H9 (cell line): Measurements from ENCODE around the gene LRP1B. TPM values are rescaled to one million over a fixed set of nuclear protein-coding genes. Genes with fewer than 3 reads are reported as not detected.

ENCODE experiments used
- DNase-seq: peaks from one replicate; pipeline ENCODE4 v3.0.0-alpha.2; 2017
- H2AFZ ChIP-seq: one replicate; pipeline ENCODE4 v1.6.1; 2013; ENCODE audit warnings: mild to moderate bottlenecking, low read length, control low read depth, moderate library complexity
- H2AK5ac ChIP-seq: 2 replicates; pipeline ENCODE4 v1.6.1; 2013; ENCODE audit warnings: low read length, control low read depth, mixed read lengths; ENCODE audit not compliant: insufficient read length
- H2BK120ac ChIP-seq: one replicate; pipeline ENCODE4 v1.6.1; 2013; ENCODE audit warnings: low read depth, mild to moderate bottlenecking, low read length, control low read depth, inconsistent platforms; ENCODE audit not compliant: poor library complexity, severe bottlenecking
- H2BK12ac ChIP-seq: 2 replicates; pipeline ENCODE4 v1.6.1; 2013; ENCODE audit warnings: low read length, control low read depth, mixed read lengths, low read depth; ENCODE audit not compliant: insufficient read length
- H2BK15ac ChIP-seq: 2 replicates; pipeline ENCODE4 v1.6.1; 2013; ENCODE audit warnings: low read depth, low read length, control low read depth
- H2BK20ac ChIP-seq: one replicate; pipeline ENCODE4 v1.6.1; 2013; ENCODE audit warnings: low read depth, mild to moderate bottlenecking, low read length, control low read depth, inconsistent platforms; ENCODE audit not compliant: poor library complexity, severe bottlenecking
- H2BK5ac ChIP-seq: 2 replicates; pipeline ENCODE4 v1.6.1; 2013; ENCODE audit warnings: low read length, control low read depth, mixed read lengths; ENCODE audit not compliant: insufficient read length
- H3K14ac ChIP-seq: 2 replicates; pipeline ENCODE4 v1.6.1; 2013; ENCODE audit warnings: low read length, control low read depth; ENCODE audit not compliant: insufficient read depth
- H3K18ac ChIP-seq: 2 replicates; pipeline ENCODE4 v1.6.1; 2013; ENCODE audit warnings: low read depth, mild to moderate bottlenecking, mixed read lengths, low read length, control low read depth; ENCODE audit not compliant: insufficient read length
- H3K23ac ChIP-seq: 2 replicates; pipeline ENCODE4 v1.6.1; 2013; ENCODE audit warnings: low read length, control low read depth, mixed read lengths, low read depth; ENCODE audit not compliant: insufficient read length
- H3K23me2 ChIP-seq: 2 replicates; pipeline ENCODE4 v1.6.1; 2013; ENCODE audit warnings: low read depth, mild to moderate bottlenecking, mixed read lengths, low read length, control low read depth; ENCODE audit not compliant: insufficient read length, poor library complexity, severe bottlenecking
- H3K27ac ChIP-seq: 2 replicates; pipeline ENCODE4 v1.5.1; 2013; ENCODE audit warnings: low read length, control low read depth, mixed read lengths, low read depth; ENCODE audit not compliant: insufficient read length
- H3K27me3 ChIP-seq: 2 replicates; pipeline ENCODE4 v1.6.1; 2013; ENCODE audit warnings: low read length, control low read depth, inconsistent platforms; ENCODE audit not compliant: insufficient read depth
- H3K4ac ChIP-seq: 2 replicates; pipeline ENCODE4 v1.6.1; 2013; ENCODE audit warnings: low read depth, mild to moderate bottlenecking, control low read depth, inconsistent platforms, low read length, moderate library complexity
- H3K4me1 ChIP-seq: 2 replicates; pipeline ENCODE4 v1.6.1; 2013; ENCODE audit warnings: low read length, control low read depth, inconsistent platforms; ENCODE audit not compliant: insufficient read depth
- H3K4me2 ChIP-seq: 2 replicates; pipeline ENCODE4 v1.6.1; 2013; ENCODE audit warnings: low read length, control low read depth, mixed read lengths; ENCODE audit not compliant: insufficient read length, insufficient read depth
- H3K56ac ChIP-seq: 2 replicates; pipeline ENCODE4 v1.6.1; 2013; ENCODE audit warnings: low read depth, mild to moderate bottlenecking, mixed read lengths, low read length, control low read depth; ENCODE audit not compliant: insufficient read length
- H3K79me1 ChIP-seq: 2 replicates; pipeline ENCODE4 v1.6.1; 2013; ENCODE audit warnings: low read depth, mild to moderate bottlenecking, moderate library complexity, low read length, control low read depth, inconsistent platforms; ENCODE audit not compliant: insufficient read depth, poor library complexity, severe bottlenecking
- H3K79me2 ChIP-seq: 2 replicates; pipeline ENCODE4 v1.6.1; 2013; ENCODE audit warnings: low read length, control low read depth, inconsistent platforms; ENCODE audit not compliant: insufficient read depth
- H3K9ac ChIP-seq: 2 replicates; pipeline ENCODE4 v1.6.1; 2013; ENCODE audit warnings: low read length, control low read depth, mixed read lengths; ENCODE audit not compliant: insufficient read length; ENCODE audit errors: extremely low read depth
- H3K9me3 ChIP-seq: one replicate; pipeline ENCODE4 v1.6.1; 2013; ENCODE audit warnings: low read depth, low read length, inconsistent platforms; ENCODE audit not compliant: control insufficient read depth
- H3T11ph ChIP-seq: one replicate; pipeline ENCODE4 v1.6.1; 2013; ENCODE audit warnings: mild to moderate bottlenecking, low read length, control low read depth, inconsistent platforms
- H4K20me1 ChIP-seq: one replicate; pipeline ENCODE4 v1.6.1; 2013; ENCODE audit not compliant: control insufficient read depth, insufficient read length, insufficient read depth
- H4K5ac ChIP-seq: 2 replicates; pipeline ENCODE4 v1.6.1; 2013; ENCODE audit warnings: low read depth, mild to moderate bottlenecking, mixed read lengths, low read length, control low read depth; ENCODE audit not compliant: insufficient read length
- H4K8ac ChIP-seq: replicated peaks from 2 replicates; pipeline ENCODE4 v1.6.1; 2013; ENCODE audit warnings: low read length, control low read depth, mixed read lengths, low read depth; ENCODE audit not compliant: insufficient read length
- H4K91ac ChIP-seq: 2 replicates; pipeline ENCODE4 v1.6.1; 2013; ENCODE audit warnings: low read depth, mild to moderate bottlenecking, moderate library complexity, mixed read lengths, low read length, control low read depth; ENCODE audit not compliant: insufficient read length
- H3K27ac Mint-ChIP-seq, 3 experiments: 2 replicates in 2 of 3; 3 replicates in 1 of 3; pipeline ENCODE4 v1.8.0; 2020 to 2021; ENCODE audit warnings: mixed read lengths in 3 of 3, mild to moderate bottlenecking in 1 of 3, moderate library complexity in 1 of 3
- H3K27me3 Mint-ChIP-seq: 2 replicates; pipeline ENCODE4 v1.8.0; 2021; ENCODE audit warnings: low read depth, mild to moderate bottlenecking, moderate library complexity, mixed read lengths
- H3K36me3 Mint-ChIP-seq, 3 experiments: 2 replicates in 2 of 3; 3 replicates in 1 of 3; pipeline ENCODE4 v1.8.0; 2020 to 2021; ENCODE audit warnings: low read depth in 3 of 3, mixed read lengths in 3 of 3; ENCODE audit not compliant: insufficient read depth in 1 of 3
- H3K4me1 Mint-ChIP-seq, 2 experiments: 2 replicates each; pipeline ENCODE4 v1.8.0; 2020; ENCODE audit warnings: mixed read lengths in 2 of 2
- H3K4me3 Mint-ChIP-seq, 2 experiments: 2 replicates in 1 of 2; 3 replicates in 1 of 2; pipeline ENCODE4 v1.8.0; 2020 to 2021; ENCODE audit warnings: mild to moderate bottlenecking in 2 of 2, mixed read lengths in 2 of 2, moderate library complexity in 1 of 2
- H3K9me3 Mint-ChIP-seq, 2 experiments: 2 replicates in 1 of 2; 3 replicates in 1 of 2; pipeline ENCODE4 v1.8.0; 2020; ENCODE audit warnings: mild to moderate bottlenecking in 2 of 2, mixed read lengths in 2 of 2, moderate library complexity in 1 of 2
- WGBS: extraction: QIAGEN DNeasy Blood & Tissue Kit; methylation state at CpG from one replicate; pipeline ENCODE4 v1.1.7; 2013; ENCODE audit warnings: missing lambda C conversion rate, low lambda C conversion rate, mixed read lengths; ENCODE audit not compliant: insufficient read length; ENCODE audit errors: extremely low coverage; 5-methylcytosine and 5-hydroxymethylcytosine counted together
- total RNA-seq: library from RNA; stranded (reverse); gene quantifications from 2 replicates; pipeline ENCODE4 v1.2.1, GENCODE V29; 2021
- TF ChIP-seq, protein P1 (sequence below): fragments of 200-600 bp; sonication (generic); conservative IDR thresholded peaks from 3 replicates; pipeline ENCODE4 v1.8.0; 2021; ENCODE audit warnings: antibody characterized with exemption, mild to moderate bottlenecking

The LRP1B gene
- total RNA-seq, 1 experiment from 2014 or later, result not detected

- peaks cover 4 to 5% of the 10 kb centered on the region in 2 experiments; a peak in 3 of 4 replicates for H3K4me1 Mint-ChIP-seq
- H3K9ac ChIP-seq, result no peak overlapping the region
- no peaks in the 10 kb centered on the region for H3K36me3 Mint-ChIP-seq
These were observed 477.6 kb downstream of the LRP1B start for GRCh38 chr2:141653184-141653583.

More at GRCh38 chr2:141653184-141653583, 477.6 kb downstream of the LRP1B start:
- Histone ChIP-seq H3K14ac (no peak overlapping the region), H2AFZ (no peak overlapping the region), H3K23me2 (no peaks in the 10 kb centered on the region), H3T11ph (no peak overlapping the region), H3K79me1 (no peaks in the 10 kb centered on the region), H3K18ac (no peak overlapping the region), H2BK5ac (no peak overlapping the region), H2BK15ac (no peak overlapping the region), H3K79me2 (no peaks in the 10 kb centered on the region), H2BK12ac (no peak overlapping the region), H3K27me3 (no peaks in the 10 kb centered on the region), H2AK5ac (no peak overlapping the region), H2BK20ac (no peak overlapping the region), H3K56ac (no peak overlapping the region), H3K4me1 (no peaks in the 10 kb centered on the region), H3K9me3 (no peaks in the 10 kb centered on the region), H3K4me2 (no peak overlapping the region), H4K20me1 (no peaks in the 10 kb centered on the region), H2BK120ac (no peak overlapping the region), H3K23ac (no peak overlapping the region), H3K27ac (no peak overlapping the region), H3K4ac (no peak overlapping the region), H4K91ac (no peak overlapping the region), H4K8ac (no peak overlapping the region), H4K5ac (no peak overlapping the region)
- TF ChIP-seq, protein P1, sequence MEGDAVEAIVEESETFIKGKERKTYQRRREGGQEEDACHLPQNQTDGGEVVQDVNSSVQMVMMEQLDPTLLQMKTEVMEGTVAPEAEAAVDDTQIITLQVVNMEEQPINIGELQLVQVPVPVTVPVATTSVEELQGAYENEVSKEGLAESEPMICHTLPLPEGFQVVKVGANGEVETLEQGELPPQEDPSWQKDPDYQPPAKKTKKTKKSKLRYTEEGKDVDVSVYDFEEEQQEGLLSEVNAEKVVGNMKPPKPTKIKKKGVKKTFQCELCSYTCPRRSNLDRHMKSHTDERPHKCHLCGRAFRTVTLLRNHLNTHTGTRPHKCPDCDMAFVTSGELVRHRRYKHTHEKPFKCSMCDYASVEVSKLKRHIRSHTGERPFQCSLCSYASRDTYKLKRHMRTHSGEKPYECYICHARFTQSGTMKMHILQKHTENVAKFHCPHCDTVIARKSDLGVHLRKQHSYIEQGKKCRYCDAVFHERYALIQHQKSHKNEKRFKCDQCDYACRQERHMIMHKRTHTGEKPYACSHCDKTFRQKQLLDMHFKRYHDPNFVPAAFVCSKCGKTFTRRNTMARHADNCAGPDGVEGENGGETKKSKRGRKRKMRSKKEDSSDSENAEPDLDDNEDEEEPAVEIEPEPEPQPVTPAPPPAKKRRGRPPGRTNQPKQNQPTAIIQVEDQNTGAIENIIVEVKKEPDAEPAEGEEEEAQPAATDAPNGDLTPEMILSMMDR, result no peak
- DNase-seq, result no peak
- no peak overlapping the region for H3K27ac Mint-ChIP-seq
- no peak overlapping the region for H3K4me3 Mint-ChIP-seq
- H3K27me3 Mint-ChIP-seq, result no peaks in the 10 kb centered on the region
- H3K9me3 Mint-ChIP-seq, result no peaks in the 10 kb centered on the region
- WGBS, result no CpG with 5 or more reads among the region's 2 CpGs
